HG02763 (cell line): Measurements from ENCODE around the gene SLAIN2.
A peak's percentile ranks its signal among the peaks of the same experiment; 100 is the strongest.

Experiments
- ATAC-seq: cut with Tn5 transposase; IDR thresholded peaks from one replicate; pipeline ENCODE4 v1.9.1; 2021; ENCODE audit warnings: mild to moderate bottlenecking, moderate library complexity; ENCODE audit not compliant: unreplicated experiment

SLAIN2 gene

GRCh38 chr4:48333587-48333986, 7.7 kb upstream of the SLAIN2 start:
- ATAC-seq: no peak

GRCh38 chr4:48334236-48334635, 7.1 kb upstream of the SLAIN2 start:
- ATAC-seq: no peak

DNA sequence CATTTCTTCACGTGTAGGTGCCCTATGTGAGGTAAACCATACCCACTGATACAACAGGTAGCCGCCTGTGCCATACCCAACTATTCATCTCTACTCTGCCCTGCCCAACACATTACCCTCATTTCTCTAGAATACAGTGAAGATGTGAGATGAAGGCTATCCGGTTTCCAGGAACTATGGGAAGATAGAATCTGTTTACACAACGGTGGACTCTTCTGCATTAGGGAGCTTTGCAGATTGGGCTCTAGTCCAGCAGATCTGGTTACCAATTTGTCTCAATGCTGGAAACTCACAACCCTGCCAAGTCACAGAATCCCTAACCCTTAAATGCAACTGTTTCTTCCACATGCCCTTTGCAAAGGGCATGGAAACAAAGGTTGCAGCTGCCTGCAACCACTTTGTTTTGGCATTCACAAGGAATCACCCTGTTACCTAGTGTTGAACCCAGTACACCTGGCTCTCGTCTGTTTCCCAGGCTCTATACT, 6.4 kb upstream of the SLAIN2 start:
- no peak for ATAC-seq

- ATAC-seq: no peak
Observed at GRCh38 chr4:48336146-48336870, 5.0 kb upstream of the SLAIN2 start.

GRCh38 chr4:48337731-48338130, 3.6 kb upstream of the SLAIN2 start:
- no peak for ATAC-seq

- no peak for ATAC-seq
Observed at GRCh38 chr4:48339642-48340041, 1.7 kb upstream of the SLAIN2 start.

DNA sequence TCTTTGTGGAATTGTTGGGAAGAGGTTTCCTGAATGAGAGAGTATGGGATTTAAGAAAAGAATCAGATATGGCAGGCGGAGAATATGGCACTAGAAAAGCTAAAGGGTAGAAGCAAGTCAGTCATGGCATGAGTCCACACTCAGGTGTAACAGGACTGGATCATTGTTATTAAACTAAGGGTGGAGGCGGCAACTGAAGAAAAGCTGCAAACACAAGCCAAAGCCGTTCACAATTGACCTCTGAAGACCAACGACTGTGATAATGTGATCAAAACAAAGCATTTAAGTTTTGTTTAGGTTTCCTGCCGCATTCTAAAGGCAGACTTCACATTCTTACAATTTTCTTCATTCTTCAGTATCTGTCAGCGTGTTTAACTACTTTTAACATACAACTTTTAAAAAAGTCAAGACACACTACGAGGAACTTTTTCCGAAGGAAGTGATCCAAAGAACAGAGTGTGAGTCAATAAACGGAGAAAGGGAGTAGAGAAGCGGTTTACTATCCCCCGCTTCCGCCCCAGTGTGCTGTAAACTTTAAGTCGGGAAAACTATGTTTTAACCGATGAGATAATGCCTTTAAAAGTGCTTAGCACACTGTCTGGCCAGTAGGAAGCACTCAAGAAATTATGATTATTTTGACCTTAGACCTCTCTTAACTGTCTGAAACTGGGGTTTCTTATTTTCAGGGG, 909 bp upstream of the SLAIN2 start:
- ATAC-seq: peak; percentile 0

- peak; percentile 17 for ATAC-seq
Observed at GRCh38 chr4:48341776-48342605, 662 bp downstream of the SLAIN2 start.

GRCh38 chr4:48342606-48342880, 1.2 kb downstream of the SLAIN2 start:
- no peak for ATAC-seq

DNA sequence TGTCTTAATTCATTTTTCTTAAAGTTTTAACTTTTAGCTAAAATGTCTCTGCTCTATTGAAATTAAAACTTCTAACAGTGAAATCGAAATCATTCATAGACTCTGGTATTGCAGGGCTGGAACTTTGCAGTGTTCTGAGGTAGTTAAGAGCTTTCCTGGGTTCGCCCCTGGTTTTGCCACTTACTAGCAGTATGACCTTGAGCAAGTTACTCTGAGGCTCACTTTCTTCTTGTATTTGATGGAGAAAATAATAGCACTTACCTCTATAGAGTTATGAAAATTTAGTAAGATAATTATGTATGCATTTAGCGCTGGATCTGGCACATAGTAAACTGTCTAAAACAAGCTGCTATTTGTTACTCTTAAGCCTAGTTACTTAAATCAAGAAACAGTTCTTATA, 1.7 kb downstream of the SLAIN2 start:
- no peak for ATAC-seq

- ATAC-seq: no peak
Observed at GRCh38 chr4:48343551-48343950, 2.2 kb downstream of the SLAIN2 start.

GRCh38 chr4:48345542-48345941, 4.2 kb downstream of the SLAIN2 start:
- no peak for ATAC-seq

- no peak for ATAC-seq
Observed at GRCh38 chr4:48346594-48346993, 5.3 kb downstream of the SLAIN2 start.

GRCh38 chr4:48347282-48347921, 6.1 kb downstream of the SLAIN2 start:
- no peak for ATAC-seq

GRCh38 chr4:48350871-48351270, 9.5 kb downstream of the SLAIN2 start:
- ATAC-seq: no peak

GRCh38 chr4:48352793-48353192, 11.5 kb downstream of the SLAIN2 start:
- ATAC-seq: no peak

GRCh38 chr4:48356355-48356754, 15.0 kb downstream of the SLAIN2 start:
- ATAC-seq: no peak

- ATAC-seq: no peak
Observed at GRCh38 chr4:48360285-48361011, 19.1 kb downstream of the SLAIN2 start.

DNA sequence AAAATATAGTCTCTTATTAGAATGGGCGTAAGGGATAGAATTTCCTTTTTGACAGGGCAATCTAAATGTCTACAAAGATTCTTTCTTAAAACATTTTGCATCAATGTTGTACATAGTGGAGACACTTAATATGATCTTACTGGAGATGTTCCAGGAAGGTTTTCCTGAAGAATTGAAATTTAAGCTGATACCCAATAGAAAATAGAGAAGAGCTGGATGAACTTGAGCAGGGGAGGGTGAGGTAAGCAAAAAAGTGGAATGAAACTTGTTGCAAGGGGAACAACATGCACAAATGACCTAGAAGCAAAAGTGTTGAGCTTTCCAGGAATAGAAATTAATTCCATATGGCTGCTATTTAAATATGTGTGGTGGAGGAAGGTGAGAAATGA, 19.7 kb downstream of the SLAIN2 start:
- no peak for ATAC-seq

GRCh38 chr4:48366611-48367010, 25.3 kb downstream of the SLAIN2 start:
- no peak for ATAC-seq

- ATAC-seq: no peak
Observed at GRCh38 chr4:48367016-48367415, 25.7 kb downstream of the SLAIN2 start.
